Measurements from ENCODE around the gene SMG6. TPM values are rescaled to one million over a fixed set of nuclear protein-coding genes. Genes with fewer than 3 reads are reported as not detected.

The SMG6 gene
- total RNA-seq, 3 donors from 2014 or later = 24.9 to 29.3 (median 29.0) TPM

DNA sequence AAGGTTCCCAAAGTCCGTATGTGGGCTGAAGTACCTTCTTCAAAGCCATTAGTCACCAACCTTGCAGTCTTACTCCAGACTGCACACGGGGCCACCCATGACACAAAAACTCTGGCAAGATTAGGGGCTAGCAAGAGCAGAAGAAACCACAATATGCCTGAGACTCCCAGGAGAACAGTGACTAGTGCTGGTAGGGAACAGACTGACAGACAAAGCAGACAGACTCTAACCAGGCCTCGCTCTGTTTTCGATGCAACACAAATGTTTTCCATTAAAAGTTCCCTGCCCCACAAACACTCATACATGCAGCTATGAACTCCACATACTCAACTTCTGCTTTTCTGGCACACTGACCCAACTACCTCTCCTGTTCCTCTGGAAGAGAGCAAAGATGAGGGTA lies 146.5 kb downstream of the SMG6 start:
- no peaks in the 10 kb centered on the region for H3K4me1 ChIP-seq
- DNase-seq (ENCODE audit: low spot score in 2 of 2) = no peak
- TF ChIP-seq, protein P1, sequence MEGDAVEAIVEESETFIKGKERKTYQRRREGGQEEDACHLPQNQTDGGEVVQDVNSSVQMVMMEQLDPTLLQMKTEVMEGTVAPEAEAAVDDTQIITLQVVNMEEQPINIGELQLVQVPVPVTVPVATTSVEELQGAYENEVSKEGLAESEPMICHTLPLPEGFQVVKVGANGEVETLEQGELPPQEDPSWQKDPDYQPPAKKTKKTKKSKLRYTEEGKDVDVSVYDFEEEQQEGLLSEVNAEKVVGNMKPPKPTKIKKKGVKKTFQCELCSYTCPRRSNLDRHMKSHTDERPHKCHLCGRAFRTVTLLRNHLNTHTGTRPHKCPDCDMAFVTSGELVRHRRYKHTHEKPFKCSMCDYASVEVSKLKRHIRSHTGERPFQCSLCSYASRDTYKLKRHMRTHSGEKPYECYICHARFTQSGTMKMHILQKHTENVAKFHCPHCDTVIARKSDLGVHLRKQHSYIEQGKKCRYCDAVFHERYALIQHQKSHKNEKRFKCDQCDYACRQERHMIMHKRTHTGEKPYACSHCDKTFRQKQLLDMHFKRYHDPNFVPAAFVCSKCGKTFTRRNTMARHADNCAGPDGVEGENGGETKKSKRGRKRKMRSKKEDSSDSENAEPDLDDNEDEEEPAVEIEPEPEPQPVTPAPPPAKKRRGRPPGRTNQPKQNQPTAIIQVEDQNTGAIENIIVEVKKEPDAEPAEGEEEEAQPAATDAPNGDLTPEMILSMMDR (IDR thresholded peaks at IDR 0.05) = no peak
- no peak for TF ChIP-seq POLR2AphosphoS5 (IDR thresholded peaks at IDR 0.05)
- no peak for TF ChIP-seq POLR2A (IDR thresholded peaks at IDR 0.05)
- H3K4me3 ChIP-seq = no peak overlapping the region
- H3K36me3 ChIP-seq = no peaks in the 10 kb centered on the region
- intact Hi-C loops (cut with DNase I; ENCODE audit: low total_unique reads) = no loop called here
- H3K27me3 ChIP-seq = no peaks in the 10 kb centered on the region
- H3K9me3 ChIP-seq = no peaks in the 10 kb centered on the region
- peak overlapping the region in 1 of 2 donors; percentile 57 for H3K27ac ChIP-seq

DNA sequence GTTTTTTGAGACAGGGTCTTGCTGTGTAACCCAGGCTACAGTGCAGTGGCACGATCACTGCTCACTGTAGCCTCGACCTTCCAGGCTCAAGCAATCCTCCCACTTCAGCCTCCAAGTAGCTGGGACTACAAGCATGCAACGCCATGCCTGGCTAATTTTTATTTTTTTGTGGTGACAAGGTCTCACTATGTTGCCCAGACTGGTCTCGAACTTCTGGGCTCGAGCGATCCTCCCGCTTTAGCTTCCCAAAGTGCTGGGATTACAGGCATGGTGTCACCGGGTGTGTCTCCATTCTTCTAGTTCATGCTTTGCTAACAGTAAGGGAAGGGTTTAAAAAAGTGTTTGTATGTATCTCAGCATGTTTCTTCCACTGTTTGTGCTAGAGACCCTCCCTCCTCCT lies 146.9 kb downstream of the SMG6 start:
- intact Hi-C loops (cut with DNase I; ENCODE audit: low total_unique reads) = no loop called here

DNA sequence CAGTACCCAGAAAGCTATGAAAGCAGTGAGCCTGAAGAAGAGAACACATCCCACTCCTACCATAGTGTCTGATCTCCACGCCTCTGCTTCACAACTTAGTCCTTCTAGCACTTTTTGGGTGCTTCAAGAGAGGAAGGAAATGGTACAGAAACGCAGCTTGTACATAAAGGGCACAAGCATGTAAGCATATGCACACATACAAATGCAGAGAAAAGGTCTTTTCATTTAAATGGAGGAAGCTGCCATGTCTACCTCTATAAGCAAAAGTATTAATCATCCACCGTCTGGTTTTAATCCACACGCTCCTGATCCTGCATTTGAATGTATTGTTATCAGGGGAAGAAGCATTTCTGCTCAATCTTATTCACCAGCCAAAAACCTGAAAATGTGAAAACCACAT lies 148.0 kb downstream of the SMG6 start:
- TF ChIP-seq POLR2AphosphoS5 (IDR thresholded peaks at IDR 0.05) (no peak), POLR2A (IDR thresholded peaks at IDR 0.05) (no peak)
- TF ChIP-seq, protein P1 (IDR thresholded peaks at IDR 0.05) = no peak
- DNase-seq (ENCODE audit: low spot score in 2 of 2) = no peak
- no peaks in the 10 kb centered on the region for H3K27me3 ChIP-seq
- H3K36me3 ChIP-seq = no peaks in the 10 kb centered on the region
- no peaks in the 10 kb centered on the region for H3K4me1 ChIP-seq
- intact Hi-C loops (cut with DNase I; ENCODE audit: low total_unique reads) = no loop called here
- H3K27ac ChIP-seq = no peak overlapping the region
- H3K4me3 ChIP-seq = no peak overlapping the region
- no peaks in the 10 kb centered on the region for H3K9me3 ChIP-seq

More for the DNA sequence above, 146.9 kb downstream of the SMG6 start:
- no peaks in the 10 kb centered on the region for H3K36me3 ChIP-seq
- no peaks in the 10 kb centered on the region for H3K9me3 ChIP-seq
- no peaks in the 10 kb centered on the region for H3K4me1 ChIP-seq
- TF ChIP-seq POLR2A (IDR thresholded peaks at IDR 0.05) = no peak
- TF ChIP-seq POLR2AphosphoS5 (IDR thresholded peaks at IDR 0.05) = no peak
- TF ChIP-seq, protein P1 (IDR thresholded peaks at IDR 0.05) = no peak
- no peak for DNase-seq (ENCODE audit: low spot score in 2 of 2)
- H3K4me3 ChIP-seq = no peak overlapping the region
- no peaks in the 10 kb centered on the region for H3K27me3 ChIP-seq
- H3K27ac ChIP-seq = peak overlapping the region in 1 of 2 donors; percentile 57

DNA sequence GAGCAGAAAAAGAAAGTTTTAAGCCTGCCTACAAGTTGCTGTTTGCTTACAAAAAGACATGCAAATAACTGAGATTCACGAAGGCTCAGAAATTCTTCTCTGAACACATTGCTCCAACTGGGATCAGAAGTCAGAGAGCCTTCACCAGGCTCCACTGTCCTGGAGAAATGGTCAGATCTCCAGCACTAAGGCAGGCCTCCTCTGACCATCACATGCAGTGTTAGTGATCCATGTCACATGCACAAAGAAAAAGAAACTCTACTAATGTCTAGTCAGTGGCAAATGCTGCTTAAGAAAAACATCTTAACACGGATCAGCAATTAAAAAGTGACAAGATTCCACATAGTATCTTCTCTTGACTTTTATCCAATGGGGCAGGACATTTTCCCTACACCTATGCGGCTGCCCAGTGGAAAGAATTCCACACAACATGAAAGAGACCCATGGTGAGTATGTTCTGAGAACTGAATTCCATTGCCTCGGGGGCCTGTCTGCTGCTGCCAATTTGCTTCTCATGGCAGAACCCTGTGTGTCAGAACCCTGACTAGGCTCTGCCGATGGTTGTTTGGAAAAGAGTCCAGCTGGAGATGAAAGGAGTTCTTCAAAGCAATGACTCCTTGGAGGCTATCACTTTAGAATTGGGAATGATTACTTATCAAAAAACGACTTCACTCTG lies 152.1 kb downstream of the SMG6 start:
- intact Hi-C loops (cut with DNase I; ENCODE audit: low total_unique reads) = no loop called here
- H3K4me1 ChIP-seq = no peaks in the 10 kb centered on the region
- no peaks in the 10 kb centered on the region for H3K36me3 ChIP-seq
- H3K9me3 ChIP-seq = no peaks in the 10 kb centered on the region
- TF ChIP-seq, protein P1 (IDR thresholded peaks at IDR 0.05) = no peak
- TF ChIP-seq POLR2A (IDR thresholded peaks at IDR 0.05) = no peak
- TF ChIP-seq POLR2AphosphoS5 (IDR thresholded peaks at IDR 0.05) = no peak
- no peak overlapping the region for H3K4me3 ChIP-seq
- no peaks in the 10 kb centered on the region for H3K27me3 ChIP-seq
- no peak for DNase-seq (ENCODE audit: low spot score in 2 of 2)
- H3K27ac ChIP-seq = no peak overlapping the region

DNA sequence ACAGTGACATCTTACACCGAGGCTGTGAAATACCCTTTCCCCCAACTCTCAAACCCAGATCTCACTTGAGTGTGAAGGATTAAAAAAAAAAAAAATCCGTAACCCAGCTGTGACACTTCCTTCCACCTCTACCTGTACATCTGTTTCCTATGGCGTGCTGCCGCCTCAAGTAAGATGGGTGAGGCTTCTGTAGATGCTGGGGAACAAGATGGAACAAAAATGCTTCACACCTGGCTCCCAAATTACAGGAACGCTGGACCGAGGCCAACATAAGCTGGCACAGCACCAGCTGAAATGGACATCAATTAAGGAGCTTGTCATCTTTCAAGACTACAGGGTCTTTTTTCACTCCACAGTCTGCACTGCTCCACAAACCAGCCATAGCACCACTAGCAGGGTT lies 152.8 kb downstream of the SMG6 start:
- intact Hi-C loops (cut with DNase I; ENCODE audit: low total_unique reads) = no loop called here
- Histone ChIP-seq H3K9me3 (no peaks in the 10 kb centered on the region), H3K4me3 (no peak overlapping the region), H3K36me3 (no peaks in the 10 kb centered on the region), H3K27me3 (no peaks in the 10 kb centered on the region), H3K4me1 (no peaks in the 10 kb centered on the region), H3K27ac (no peak overlapping the region)
- TF ChIP-seq, protein P1 (IDR thresholded peaks at IDR 0.05) = no peak
- TF ChIP-seq POLR2A (IDR thresholded peaks at IDR 0.05) (no peak), POLR2AphosphoS5 (IDR thresholded peaks at IDR 0.05) (no peak)
- no peak for DNase-seq (ENCODE audit: low spot score in 2 of 2)
